Germinal center (tissue), 1 donor: ENCODE results near the gene GPX3.

Experiments
- DNase-seq: peaks from one replicate; pipeline ENCODE4 v3.0.0; 2012; ENCODE audit warnings: mixed read lengths, low spot score

Gene GPX3

GRCh38 chr5:151034422-151035379 lies 14.3 kb downstream of the GPX3 start:
- DNase-seq = no peak

- no peak for DNase-seq
These were observed 16.2 kb downstream of the GPX3 start for GRCh38 chr5:151036556-151036955.

- no peak for DNase-seq
These were observed 17.4 kb downstream of the GPX3 start for GRCh38 chr5:151037561-151038411.

GRCh38 chr5:151038412-151038745 lies 18.0 kb downstream of the GPX3 start:
- no peak for DNase-seq

- DNase-seq = no peak
These were observed 18.4 kb downstream of the GPX3 start for GRCh38 chr5:151038801-151039238.

- DNase-seq = no peak
These were observed 19.3 kb downstream of the GPX3 start for GRCh38 chr5:151039665-151040064.

- DNase-seq = no peak
These were observed 19.9 kb downstream of the GPX3 start for GRCh38 chr5:151040211-151040747.

GRCh38 chr5:151041577-151042268 lies 21.3 kb downstream of the GPX3 start:
- DNase-seq = no peak

- DNase-seq = no peak
These were observed 22.2 kb downstream of the GPX3 start for GRCh38 chr5:151042453-151043093.

- DNase-seq = peak; percentile 45
These were observed 27.5 kb downstream of the GPX3 start for GRCh38 chr5:151047814-151048425.

- DNase-seq = no peak
These were observed 28.1 kb downstream of the GPX3 start for GRCh38 chr5:151048526-151048925.

GRCh38 chr5:151051066-151051930 lies 30.9 kb downstream of the GPX3 start:
- DNase-seq = peak; percentile 77

- DNase-seq = no peak
These were observed 31.7 kb downstream of the GPX3 start for GRCh38 chr5:151051931-151052608.

GRCh38 chr5:151052836-151053235 lies 32.4 kb downstream of the GPX3 start:
- no peak for DNase-seq

GRCh38 chr5:151053796-151054462 lies 33.5 kb downstream of the GPX3 start:
- DNase-seq = no peak

GRCh38 chr5:151054709-151055108 lies 34.3 kb downstream of the GPX3 start:
- no peak for DNase-seq

GRCh38 chr5:151055336-151055735 lies 34.9 kb downstream of the GPX3 start:
- no peak for DNase-seq

GRCh38 chr5:151056379-151057325 lies 36.3 kb downstream of the GPX3 start:
- no peak for DNase-seq
